D721Med (cell line): ENCODE measurements around the gene APOOL.
"Not testable (repeated sequence)": the region's sequence is repeated elsewhere in the genome, so short reads cannot be mapped to it uniquely, and the experiment has no call there.

Experiments
- DNase-seq: peaks from one replicate; pipeline ENCODE4 v3.0.0; 2011; ENCODE audit warnings: low spot score; ENCODE audit not compliant: insufficient read length
- FAIRE-seq: peaks from 2 replicates; lab custom pipeline; 2011; peaks lifted over from hg19 to GRCh38; lab: Jason Lieb, UNC
- CTCF ChIP-seq: IDR thresholded peaks from 2 replicates; pipeline ENCODE4 v1.5.1; 2012; ENCODE audit warnings: mild to moderate bottlenecking, control low read depth; ENCODE audit not compliant: insufficient read depth; ENCODE audit errors: missing control alignments

APOOL gene

GRCh38 chrX:85031505-85031904, 27.8 kb downstream of the APOOL start:
- DNase-seq (no peak), FAIRE-seq (no peak)
- no peak for TF ChIP-seq CTCF

GRCh38 chrX:85037114-85037513, 33.4 kb downstream of the APOOL start:
- TF ChIP-seq CTCF, result no peak
- DNase-seq (no peak), FAIRE-seq (no peak)

- FAIRE-seq, result no peak
- no peak for TF ChIP-seq CTCF
- no peak for DNase-seq
Measured at GRCh38 chrX:85051627-85052026, 48.0 kb downstream of the APOOL start.

GRCh38 chrX:85052205-85052604, 48.5 kb downstream of the APOOL start:
- no peak for FAIRE-seq
- no peak for DNase-seq
- no peak for TF ChIP-seq CTCF

GRCh38 chrX:85052636-85053343, 49.1 kb downstream of the APOOL start:
- TF ChIP-seq CTCF, result no peak
- FAIRE-seq (no peak), DNase-seq (no peak)

- no peak for FAIRE-seq
- TF ChIP-seq CTCF, result no peak
- DNase-seq, result no peak
Measured at GRCh38 chrX:85065512-85066198, 62.0 kb downstream of the APOOL start.

- not testable (repeated sequence) for DNase-seq, FAIRE-seq
Measured at GRCh38 chrX:85077247-85077646, 73.6 kb downstream of the APOOL start.
